Small intestine (tissue), 7 donors: Measurements from ENCODE around the gene POLD3. TPM values are rescaled to one million over a fixed set of nuclear protein-coding genes. Genes with fewer than 3 reads are reported as not detected.

ENCODE experiments used
- DNase-seq, 2 donors: peaks; one replicate each; pipeline versions ENCODE4 v3.0.0 to v3.0.0-alpha.2; 2013
- FAIRE-seq: peaks from 2 replicates; lab custom pipeline; 2012; peaks lifted over from hg19 to GRCh38; lab: Jason Lieb, UNC
- H3K27ac ChIP-seq, 3 donors: one replicate each; pipeline ENCODE4 v1.5.1; 2013; ENCODE audit warnings: low read length in 2 of 3, mild to moderate bottlenecking in 2 of 3, control low read depth in 1 of 3, inconsistent platforms in 1 of 3, low read depth in 1 of 3, moderate library complexity in 1 of 3
- H3K27me3 ChIP-seq, 3 donors: one replicate each; pipeline ENCODE4 v1.6.1; 2013; ENCODE audit warnings: low read length in 3 of 3, inconsistent platforms in 1 of 3; ENCODE audit not compliant: control insufficient read depth in 3 of 3, insufficient read depth in 3 of 3
- H3K36me3 ChIP-seq, 3 donors: one replicate each; pipeline ENCODE4 v1.6.1; 2013; ENCODE audit warnings: low read length in 3 of 3, inconsistent platforms in 1 of 3, low read depth in 1 of 3, mild to moderate bottlenecking in 1 of 3, moderate library complexity in 1 of 3; ENCODE audit not compliant: control insufficient read depth in 3 of 3, insufficient read depth in 2 of 3
- H3K4me1 ChIP-seq, 3 donors: one replicate each; pipeline ENCODE4 v1.6.1; 2013; ENCODE audit warnings: low read length in 2 of 3, inconsistent platforms in 1 of 3, low read depth in 1 of 3, mild to moderate bottlenecking in 1 of 3, moderate library complexity in 1 of 3; ENCODE audit not compliant: control insufficient read depth in 3 of 3, insufficient read depth in 2 of 3
- H3K4me3 ChIP-seq, 3 donors: one replicate each; pipeline ENCODE4 v1.5.1; 2013; ENCODE audit warnings: low read length in 3 of 3, control low read depth in 1 of 3, inconsistent platforms in 1 of 3, low read depth in 1 of 3, mild to moderate bottlenecking in 1 of 3, moderate library complexity in 1 of 3
- H3K9me3 ChIP-seq, 2 donors: one replicate each; pipeline ENCODE4 v1.6.1; 2013; ENCODE audit warnings: low read depth in 1 of 2, low read length in 1 of 2; ENCODE audit not compliant: control insufficient read depth in 2 of 2, insufficient read depth in 1 of 2
- WGBS, 3 donors: extraction: QIAGEN DNeasy Blood & Tissue Kit; methylation state at CpG; one replicate each; pipeline ENCODE4 v1.1.7; 2013; 5-methylcytosine and 5-hydroxymethylcytosine counted together
- polyA plus RNA-seq, 4 donors: library from polyadenylated mRNA; stranded (reverse) in 3 of 4; unstranded in 1 of 4; fragments of 200-250 nt in 3 of 4; fragments of 120-200 nt in 1 of 4; gene quantifications; one replicate each; pipeline versions ENCODE4 v1.2.1 to v1.2.3, GENCODE V29; 2013
- donor health status: healthy with polysubstance abuse.
- donor health status: control.
- donor health status: control.
- donor health status: Bipolar disorder and iron deficiency.
- donor health status: healthy.

The POLD3 gene
- polyA plus RNA-seq, 4 donors = 11.1 to 25.9 (median 14.1) TPM

DNA sequence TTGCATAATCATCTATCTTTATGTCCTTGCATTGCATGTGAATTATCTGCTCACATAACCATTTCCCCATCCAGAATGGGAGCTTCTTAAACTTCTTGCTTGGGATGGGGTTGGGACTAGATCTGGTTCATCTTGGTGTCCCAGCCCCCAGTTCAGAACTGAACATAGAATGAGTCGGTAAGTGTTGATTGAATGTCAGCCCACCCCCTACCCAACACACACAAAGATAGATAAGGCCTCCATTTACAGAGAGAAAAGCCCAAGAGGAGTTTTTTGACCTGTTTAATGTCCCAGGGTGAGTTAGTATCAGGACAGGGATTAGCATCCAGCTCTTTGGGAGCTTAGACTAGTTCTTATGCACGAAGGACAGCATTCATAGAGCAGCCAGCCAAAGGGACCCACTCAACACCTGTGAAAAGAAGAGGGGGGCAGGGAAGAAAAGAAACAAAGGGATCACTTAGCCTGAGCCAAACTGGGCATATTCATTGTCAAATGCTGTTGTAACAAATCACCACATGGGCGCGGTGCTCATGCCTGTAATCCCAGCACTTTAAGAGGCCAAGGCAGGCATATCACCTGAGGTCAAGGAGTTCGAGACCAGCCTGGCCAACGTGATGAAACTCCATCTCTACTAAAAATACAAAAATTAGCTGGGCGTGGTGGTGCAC, 81.4 kb downstream of the POLD3 start:
- FAIRE-seq = no peak
- no peak for DNase-seq
- Histone ChIP-seq H3K4me1 (no peaks in the 10 kb centered on the region), H3K4me3 (no peak overlapping the region), H3K36me3 (no peaks in the 10 kb centered on the region), H3K27me3 (no peaks in the 10 kb centered on the region), H3K9me3 (no peaks in the 10 kb centered on the region), H3K27ac (peak overlapping the region in 2 of 3 donors; percentile 38 to 71)
- 78 to 89% (median 87%) methylated on average over 7 of the region's 7 CpGs for WGBS, 3 donors

DNA sequence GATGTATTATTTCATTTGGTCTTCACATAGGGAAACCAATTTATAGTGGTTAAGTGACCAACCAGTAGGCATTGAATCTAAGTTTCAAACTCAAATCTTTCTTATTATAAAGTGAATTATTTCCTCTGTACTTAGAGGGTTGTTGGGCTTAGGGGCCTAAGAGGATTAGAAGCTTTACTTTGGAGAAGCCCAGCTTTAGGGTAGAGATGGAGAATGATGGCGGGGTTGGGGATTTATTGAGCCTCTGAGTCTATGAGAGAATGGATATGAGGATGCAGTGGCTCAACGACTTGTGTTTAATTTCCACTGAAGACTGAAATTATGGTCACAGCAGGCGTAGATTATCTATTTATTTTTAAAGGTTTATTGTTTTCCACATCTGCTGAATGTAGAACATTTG, 83.4 kb downstream of the POLD3 start:
- 84 to 89% (median 88%) methylated on average over 3 of the region's 3 CpGs for WGBS, 3 donors
- no peaks in the 10 kb centered on the region for H3K27me3 ChIP-seq
- H3K4me1 ChIP-seq = no peaks in the 10 kb centered on the region
- H3K9me3 ChIP-seq = no peaks in the 10 kb centered on the region
- no peaks in the 10 kb centered on the region for H3K36me3 ChIP-seq
- no peak overlapping the region for H3K4me3 ChIP-seq
- DNase-seq (no peak), FAIRE-seq (no peak)
- no peak overlapping the region for H3K27ac ChIP-seq

DNA sequence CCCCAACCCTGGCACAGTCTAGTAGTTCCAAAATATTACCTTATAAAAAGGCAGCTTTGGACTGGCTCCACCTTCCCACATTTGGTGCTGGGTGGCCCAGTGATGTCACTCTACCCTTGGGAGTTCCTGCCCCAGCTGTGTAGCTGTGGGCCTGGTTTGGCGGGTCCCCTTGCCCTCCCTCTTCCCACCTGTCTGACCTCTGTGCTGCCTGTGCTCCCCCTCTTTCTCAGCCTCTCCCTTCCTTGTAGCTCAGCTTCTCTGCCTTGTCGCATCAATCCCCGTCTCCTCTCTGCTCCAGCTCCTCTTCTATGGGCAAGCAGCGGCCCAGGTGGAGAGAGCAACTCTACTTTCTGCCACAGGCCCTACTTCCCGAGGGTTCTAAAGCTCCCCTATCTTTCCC, 84.2 kb downstream of the POLD3 start:
- no peaks in the 10 kb centered on the region for H3K4me1 ChIP-seq
- no peaks in the 10 kb centered on the region for H3K9me3 ChIP-seq
- H3K4me3 ChIP-seq = no peak overlapping the region
- no peak overlapping the region for H3K27ac ChIP-seq
- no peaks in the 10 kb centered on the region for H3K36me3 ChIP-seq
- WGBS, 3 donors = 81 to 88% (median 87%) methylated on average over 5 of the region's 5 CpGs
- FAIRE-seq (no peak), DNase-seq (no peak)
- H3K27me3 ChIP-seq = no peaks in the 10 kb centered on the region

DNA sequence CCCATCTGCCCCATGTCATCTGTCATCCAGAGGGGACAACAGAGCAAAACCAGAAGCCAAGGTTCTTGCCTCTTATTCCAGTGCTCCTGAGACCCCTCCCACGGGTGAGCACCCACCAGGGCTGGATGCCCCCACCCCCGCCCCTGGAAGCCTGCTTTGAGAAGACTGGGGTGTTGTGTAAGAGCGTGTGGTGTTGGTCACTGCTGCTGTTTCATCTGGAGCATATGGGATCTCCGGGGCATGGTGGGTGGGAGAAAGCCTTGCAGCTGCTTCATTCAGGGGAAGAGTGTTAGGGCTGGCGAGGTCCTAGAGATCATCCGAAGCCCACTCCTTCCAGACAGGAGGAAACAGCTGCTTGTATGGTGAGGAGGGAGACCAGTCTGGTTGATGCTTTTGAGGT, 84.7 kb downstream of the POLD3 start:
- FAIRE-seq = no peak
- Histone ChIP-seq H3K36me3 (no peaks in the 10 kb centered on the region), H3K4me3 (no peak overlapping the region), H3K4me1 (no peaks in the 10 kb centered on the region), H3K9me3 (no peaks in the 10 kb centered on the region), H3K27ac (no peak overlapping the region), H3K27me3 (no peaks in the 10 kb centered on the region)
- WGBS, 3 donors = 75 to 76% (median 75%) methylated on average over 6 of the region's 6 CpGs
- DNase-seq = no peak

DNA sequence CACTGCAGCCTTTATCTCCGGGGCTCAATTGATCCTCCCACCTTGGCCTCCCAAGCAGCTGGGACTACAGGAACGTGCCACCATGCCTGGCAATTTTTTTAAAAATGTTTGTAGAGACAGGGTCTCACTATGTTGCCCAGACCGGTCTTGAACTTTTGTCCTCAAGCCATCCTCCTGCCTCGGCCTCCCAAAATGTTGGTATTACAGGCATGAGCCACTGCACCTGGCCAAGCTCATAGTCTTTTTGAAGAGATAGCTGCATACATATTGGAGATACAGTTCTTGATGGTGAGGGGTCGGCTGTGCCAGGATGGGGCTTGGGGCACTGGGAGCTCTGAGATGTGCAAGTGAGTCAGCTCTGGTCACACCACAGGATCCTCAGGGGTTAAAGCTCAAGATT, 85.7 kb downstream of the POLD3 start:
- H3K9me3 ChIP-seq = no peaks in the 10 kb centered on the region

DNA sequence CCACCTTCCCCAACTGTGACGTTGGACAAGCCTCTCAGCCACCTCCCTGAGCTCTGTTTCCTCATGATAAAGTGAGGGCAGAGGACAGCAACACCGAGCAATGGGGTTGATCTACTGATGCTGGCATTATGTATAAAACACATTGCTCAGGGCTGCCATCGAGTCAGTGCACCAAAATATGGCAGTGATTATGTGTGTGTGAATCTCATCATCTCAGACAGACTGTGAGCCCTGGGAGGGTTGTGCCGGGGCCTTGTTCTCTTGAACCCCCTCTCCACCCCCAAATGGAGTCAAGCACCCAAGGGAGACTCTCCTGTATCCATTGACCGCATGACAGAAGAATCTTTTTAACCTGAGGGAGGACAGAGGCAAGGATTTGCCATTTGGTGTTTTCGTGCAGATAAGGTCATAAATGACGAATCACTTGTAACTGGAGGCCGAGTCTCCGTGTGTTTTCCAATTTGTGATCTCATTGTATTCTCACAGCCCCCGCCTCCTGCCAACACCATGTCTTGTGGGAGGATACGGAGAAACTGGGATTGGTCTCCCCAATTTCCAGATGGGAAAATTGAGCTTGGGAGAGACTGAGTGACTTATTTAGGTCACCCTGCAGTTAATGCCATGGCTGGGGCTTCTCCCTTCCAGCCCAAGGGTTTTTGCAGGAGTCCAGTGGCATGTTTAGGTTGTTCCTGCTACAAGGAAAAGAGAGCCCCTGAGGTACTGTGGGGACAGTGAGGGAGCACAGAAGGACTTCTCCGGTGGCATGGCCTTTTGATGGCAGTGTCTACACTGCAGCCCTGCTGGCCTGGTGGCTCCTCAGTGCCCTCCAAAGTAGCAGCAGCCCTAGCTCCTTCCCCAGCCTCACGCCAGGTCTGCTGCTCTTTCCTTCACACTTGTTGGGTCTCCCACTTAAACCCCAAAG, 86.5 kb downstream of the POLD3 start:
- H3K4me1 ChIP-seq = peaks cover 0 to 3% (median 0%) of the 10 kb centered on the region in 3 donors
- 79 to 82% (median 79%) methylated on average over 13 of the region's 13 CpGs for WGBS, 3 donors
- FAIRE-seq (no peak), DNase-seq (no peak)
- H3K27ac ChIP-seq = no peak overlapping the region
- H3K36me3 ChIP-seq = no peaks in the 10 kb centered on the region
- no peak overlapping the region for H3K4me3 ChIP-seq
- peaks cover 0 to 10% (median 2%) of the 10 kb centered on the region in 3 donors for H3K27me3 ChIP-seq
- H3K9me3 ChIP-seq = no peaks in the 10 kb centered on the region

More for the DNA sequence above, 85.7 kb downstream of the POLD3 start:
- no peak overlapping the region for H3K27ac ChIP-seq
- H3K36me3 ChIP-seq = no peaks in the 10 kb centered on the region
- no peak overlapping the region for H3K4me3 ChIP-seq
- no peak for FAIRE-seq
- H3K4me1 ChIP-seq = no peaks in the 10 kb centered on the region
- 90 to 92% (median 91%) methylated on average over 5 of the region's 5 CpGs for WGBS, 3 donors
- DNase-seq = no peak
- H3K27me3 ChIP-seq = peaks cover 0 to 6% (median 0%) of the 10 kb centered on the region in 3 donors

DNA sequence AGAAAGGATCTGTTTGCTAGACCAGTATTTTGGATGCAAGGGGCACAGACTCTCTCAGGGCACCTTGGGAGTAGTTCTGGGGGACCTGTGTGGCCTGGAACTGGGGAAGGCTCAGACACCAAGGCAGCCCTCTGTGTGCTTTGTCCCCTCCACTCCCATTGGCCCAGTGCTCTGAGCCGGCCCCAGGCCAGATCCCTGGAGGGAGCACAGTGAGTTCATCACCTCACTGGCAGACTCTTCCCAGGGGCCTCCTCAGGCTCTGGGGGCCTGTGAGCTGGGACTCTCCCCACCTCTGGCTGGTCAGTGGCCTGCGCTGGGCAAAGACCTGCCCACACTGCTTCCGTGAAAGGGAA, 87.1 kb downstream of the POLD3 start:
- Histone ChIP-seq H3K27me3 (peaks cover 0 to 14% (median 2%) of the 10 kb centered on the region in 3 donors), H3K4me3 (no peak overlapping the region), H3K27ac (no peak overlapping the region), H3K36me3 (no peaks in the 10 kb centered on the region), H3K4me1 (peaks cover 0 to 4% (median 0%) of the 10 kb centered on the region in 3 donors), H3K9me3 (no peaks in the 10 kb centered on the region)
- 84 to 93% (median 91%) methylated on average over 3 of the region's 3 CpGs for WGBS, 3 donors
- FAIRE-seq (no peak), DNase-seq (no peak)

DNA sequence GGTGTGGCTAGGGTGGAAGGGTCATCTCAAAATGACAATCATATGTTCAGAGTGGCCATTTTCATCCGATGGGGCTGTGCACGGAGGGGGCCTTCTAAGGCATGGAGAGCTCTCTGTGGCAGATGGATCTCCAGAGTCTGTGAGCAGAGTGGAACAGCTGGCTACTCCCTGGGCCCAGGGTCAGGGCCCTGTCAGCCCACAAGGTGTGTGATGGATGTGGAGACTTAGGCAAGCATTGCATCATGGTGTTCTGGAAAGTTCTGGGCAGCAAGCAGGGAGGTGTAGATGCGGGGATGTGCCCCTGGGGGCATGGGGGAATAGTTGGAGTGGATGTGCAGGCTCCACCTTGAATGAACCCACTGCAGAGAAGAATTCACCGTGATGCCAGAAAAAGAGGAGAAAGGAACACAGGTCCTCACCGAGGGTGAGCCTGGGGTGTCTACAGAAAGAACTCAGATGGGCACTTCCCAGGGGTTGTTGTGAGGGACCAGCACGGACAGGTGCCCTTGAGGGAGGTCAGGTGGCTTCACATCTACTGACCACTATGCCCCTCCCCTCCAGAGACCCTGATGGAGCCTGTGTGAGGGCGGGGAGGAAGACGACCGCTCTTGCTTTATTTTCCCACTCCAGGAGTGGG, 87.8 kb downstream of the POLD3 start:
- no peak for FAIRE-seq
- DNase-seq = no peak

More for the DNA sequence above, 87.8 kb downstream of the POLD3 start:
- Histone ChIP-seq H3K27ac (no peak overlapping the region), H3K4me3 (no peak overlapping the region), H3K9me3 (no peaks in the 10 kb centered on the region), H3K36me3 (no peaks in the 10 kb centered on the region), H3K27me3 (peaks cover 0 to 14% (median 2%) of the 10 kb centered on the region in 3 donors), H3K4me1 (peaks cover 0 to 4% (median 0%) of the 10 kb centered on the region in 3 donors)
- WGBS, 3 donors = 79 to 93% (median 83%) methylated on average over 9 of the region's 9 CpGs
